NT2/D1 (cell line): Measurements from ENCODE around the gene TIGD7.

Experiments
- DNase-seq: peaks from one replicate; pipeline ENCODE4 v3.0.0-alpha.2; 2011; ENCODE audit warnings: low read depth, low spot score
- H3K27me3 ChIP-seq: 2 replicates; pipeline ENCODE4 v1.6.0; 2011; ENCODE audit warnings: mild to moderate bottlenecking; ENCODE audit not compliant: insufficient read length, insufficient read depth
- H3K36me3 ChIP-seq: 2 replicates; pipeline ENCODE4 v1.6.1; 2011; ENCODE audit warnings: mild to moderate bottlenecking, low read length, mixed read lengths; ENCODE audit not compliant: insufficient read depth, insufficient read length
- H3K4me1 ChIP-seq: 2 replicates; pipeline ENCODE4 v1.5.1; 2011; ENCODE audit not compliant: insufficient read depth, insufficient read length
- H3K4me3 ChIP-seq: 2 replicates; pipeline ENCODE4 v1.5.1; 2011; ENCODE audit warnings: low read depth; ENCODE audit not compliant: insufficient read length
- H3K9ac ChIP-seq: 2 replicates; pipeline ENCODE4 v1.6.0; 2011; ENCODE audit warnings: low read depth; ENCODE audit not compliant: insufficient read length
- H3K9me3 ChIP-seq: 2 replicates; pipeline ENCODE4 v1.5.1; 2011; ENCODE audit warnings: mild to moderate bottlenecking, low read length; ENCODE audit not compliant: insufficient read depth
- SUZ12 ChIP-seq: IDR thresholded peaks from 2 replicates; pipeline ENCODE4 v1.6.1; 2011; ENCODE audit not compliant: insufficient read length, insufficient read depth; ENCODE audit errors: extremely low read depth
- YY1 ChIP-seq: IDR thresholded peaks from 2 replicates; pipeline ENCODE4 v1.6.1; 2011; ENCODE audit not compliant: insufficient read length, insufficient read depth
- ZNF274 ChIP-seq: IDR thresholded peaks from 2 replicates; pipeline ENCODE4 v1.6.1; 2011; ENCODE audit warnings: mild to moderate bottlenecking, low read depth, low read length

The TIGD7 gene

GRCh38 chr16:3254309-3254708 lies 50.9 kb downstream of the TIGD7 start:
- TF ChIP-seq ZNF274 (no peak), YY1 (no peak)
- no peaks in the 10 kb centered on the region for H3K36me3 ChIP-seq
- no peak overlapping the region for H3K4me3 ChIP-seq
- no peak overlapping the region for H3K9ac ChIP-seq
- no peaks in the 10 kb centered on the region for H3K9me3 ChIP-seq
- H3K4me1 ChIP-seq, result peaks cover 3% of the 10 kb centered on the region
- no peak for DNase-seq
- peaks cover under 1% of the 10 kb centered on the region for H3K27me3 ChIP-seq

DNA sequence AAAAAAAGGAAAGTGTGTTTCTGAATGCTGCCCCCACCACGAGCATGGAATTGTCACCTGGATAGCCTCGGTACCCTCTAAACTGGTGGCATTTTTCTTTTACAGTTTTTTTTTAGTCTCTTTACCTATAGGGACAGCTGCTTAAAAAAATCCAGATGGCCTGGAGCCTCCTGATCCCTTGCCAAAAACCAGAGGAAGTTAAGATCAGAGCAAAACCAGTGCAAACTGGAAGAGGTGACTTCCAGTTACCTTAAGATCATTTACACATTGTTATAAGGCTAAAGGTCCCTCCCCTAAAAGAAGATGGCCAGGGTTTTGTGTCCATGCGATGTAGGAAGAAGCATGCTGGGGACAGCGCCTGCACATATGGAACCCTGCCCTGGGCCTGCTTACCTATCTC lies 52.3 kb downstream of the TIGD7 start:
- no peak for TF ChIP-seq ZNF274
- no peak for TF ChIP-seq YY1
- no peak for TF ChIP-seq SUZ12
- no peak for DNase-seq
- peaks cover 3% of the 10 kb centered on the region for H3K4me1 ChIP-seq

DNA sequence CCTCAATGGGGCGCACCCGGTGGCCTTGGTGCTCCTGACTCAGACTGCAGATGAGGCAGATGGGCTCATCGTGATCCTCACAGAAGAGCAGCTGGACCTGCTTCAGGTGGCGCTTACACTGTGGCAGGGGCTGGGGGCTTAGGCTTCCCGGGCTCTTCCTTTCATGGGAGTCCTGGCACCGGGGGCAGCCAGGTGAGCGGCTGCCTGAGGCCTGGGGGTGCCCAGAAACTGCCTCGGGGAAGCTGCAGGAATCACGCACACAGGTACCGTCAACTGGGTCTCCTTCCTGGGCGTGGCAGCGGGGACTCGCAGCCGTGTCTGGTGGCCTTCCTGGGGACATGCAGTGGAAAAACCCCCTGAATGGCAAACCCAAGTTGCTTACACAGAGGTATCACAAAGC lies 55.8 kb downstream of the TIGD7 start:
- TF ChIP-seq SUZ12 (no peak), YY1 (no peak), ZNF274 (no peak)
- H3K36me3 ChIP-seq, result no peaks in the 10 kb centered on the region
- H3K4me3 ChIP-seq, result no peak overlapping the region
- H3K9ac ChIP-seq, result no peak overlapping the region
- no peaks in the 10 kb centered on the region for H3K4me1 ChIP-seq
- H3K9me3 ChIP-seq, result no peaks in the 10 kb centered on the region
- H3K27me3 ChIP-seq, result peaks cover 2% of the 10 kb centered on the region
- DNase-seq, result no peak

More for the DNA sequence above, 52.3 kb downstream of the TIGD7 start:
- Histone ChIP-seq H3K9ac (no peak overlapping the region), H3K27me3 (peaks cover 2% of the 10 kb centered on the region), H3K9me3 (no peaks in the 10 kb centered on the region), H3K36me3 (no peaks in the 10 kb centered on the region), H3K4me3 (no peak overlapping the region)

DNA sequence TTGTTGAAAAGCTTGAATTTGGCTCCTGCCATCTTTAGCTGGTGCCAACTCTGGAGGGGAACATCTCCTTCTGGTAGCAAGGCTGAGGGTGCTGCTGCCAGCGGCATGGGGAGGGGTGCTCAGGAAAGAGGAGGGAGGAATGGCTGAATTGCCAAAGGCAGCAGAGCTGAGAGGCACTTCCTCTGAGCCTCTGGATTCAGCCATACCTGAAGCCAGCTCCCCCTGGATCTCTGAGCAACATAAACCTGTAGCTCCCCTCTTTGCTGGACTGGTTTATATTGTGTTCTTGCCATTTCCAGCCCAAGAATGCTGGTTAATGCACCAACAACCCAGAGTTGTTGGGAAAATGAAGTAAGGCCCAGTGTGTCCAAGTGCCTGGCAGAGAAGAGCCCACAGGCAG lies 56.2 kb downstream of the TIGD7 start:
- TF ChIP-seq ZNF274 (no peak), SUZ12 (no peak), YY1 (no peak)
- Histone ChIP-seq H3K36me3 (no peaks in the 10 kb centered on the region), H3K27me3 (peaks cover 2% of the 10 kb centered on the region)

More for the DNA sequence above, 56.2 kb downstream of the TIGD7 start:
- no peak for DNase-seq
- no peak overlapping the region for H3K4me3 ChIP-seq
- no peak overlapping the region for H3K9ac ChIP-seq
- no peaks in the 10 kb centered on the region for H3K9me3 ChIP-seq
- no peaks in the 10 kb centered on the region for H3K4me1 ChIP-seq
